Tibial nerve (tissue), 4 donors: ENCODE measurements around the gene MAGEA2B.
"Not testable (repeated sequence)": the region's sequence is repeated elsewhere in the genome, so short reads cannot be mapped to it uniquely, and the experiment has no call there.

Experiments
- CTCF ChIP-seq, 5 experiments: fragments of 200-600 bp in 3 of 5; fragments of 450-650 bp in 2 of 5; sonication (generic) in 3 of 5; IDR thresholded peaks; one replicate each; pipeline ENCODE4 v1.5.1; 2016 to 2019; ENCODE audit warnings: antibody characterized with exemption in 5 of 5, mild to moderate bottlenecking in 3 of 5, moderate library complexity in 2 of 5
- EP300 ChIP-seq, 2 donors: sonication (generic); formaldehyde crosslinking; IDR thresholded peaks; one replicate each; pipeline ENCODE4 v1.6.1; 2017; ENCODE audit warnings: antibody characterized with exemption in 2 of 2, mild to moderate bottlenecking in 1 of 2
- POLR2A ChIP-seq, 2 donors: fragments of 450-650 bp; IDR thresholded peaks; one replicate each; pipeline ENCODE4 v1.6.1; 2017; ENCODE audit warnings: antibody characterized with exemption in 2 of 2, mild to moderate bottlenecking in 2 of 2, moderate library complexity in 2 of 2

DNA sequence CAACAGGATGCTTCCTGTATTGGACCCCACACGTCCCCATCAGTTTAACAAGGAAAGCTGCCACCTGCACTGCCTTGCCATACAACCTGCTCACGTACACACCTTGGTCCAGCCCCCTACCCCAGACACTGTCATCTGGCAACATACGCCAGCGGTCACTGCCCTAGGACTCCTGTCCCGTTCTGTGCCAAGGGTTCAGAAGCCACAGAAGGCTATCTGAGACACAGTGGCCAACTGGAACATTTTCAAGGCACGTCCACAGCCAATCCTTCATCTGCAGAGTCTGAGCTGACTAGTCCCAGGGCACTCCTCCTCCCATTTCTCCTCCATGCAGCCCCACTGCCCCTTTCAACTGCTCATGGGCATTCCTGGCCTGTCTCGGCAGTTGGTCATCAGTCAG lies 47.2 kb downstream of the MAGEA2B start:
- not testable (repeated sequence) for TF ChIP-seq POLR2A, CTCF, EP300 (IDR thresholded peaks at IDR 0.05)
